Left renal pelvis (tissue), 4 donors: ENCODE results near the gene PBX1. TPM values are rescaled to one million over a fixed set of nuclear protein-coding genes. Genes with fewer than 3 reads are reported as not detected.
A peak's percentile ranks its signal among the peaks of the same experiment; 100 is the strongest.

ENCODE experiments used
- DNase-seq, 4 donors: peaks; one replicate each; pipeline ENCODE4 v3.0.0-alpha.2; 2013; ENCODE audit warnings: low read depth in 4 of 4, low spot score in 3 of 4
- polyA plus RNA-seq, 4 donors: library from polyadenylated mRNA; unstranded; fragments of 120-200 nt; gene quantifications; one replicate each; pipeline ENCODE4 v1.2.1, GENCODE V29; 2013; ENCODE audit not compliant: insufficient read length in 4 of 4

PBX1 gene
- polyA plus RNA-seq, 4 donors = 141 to 256 (median 181) TPM

DNA sequence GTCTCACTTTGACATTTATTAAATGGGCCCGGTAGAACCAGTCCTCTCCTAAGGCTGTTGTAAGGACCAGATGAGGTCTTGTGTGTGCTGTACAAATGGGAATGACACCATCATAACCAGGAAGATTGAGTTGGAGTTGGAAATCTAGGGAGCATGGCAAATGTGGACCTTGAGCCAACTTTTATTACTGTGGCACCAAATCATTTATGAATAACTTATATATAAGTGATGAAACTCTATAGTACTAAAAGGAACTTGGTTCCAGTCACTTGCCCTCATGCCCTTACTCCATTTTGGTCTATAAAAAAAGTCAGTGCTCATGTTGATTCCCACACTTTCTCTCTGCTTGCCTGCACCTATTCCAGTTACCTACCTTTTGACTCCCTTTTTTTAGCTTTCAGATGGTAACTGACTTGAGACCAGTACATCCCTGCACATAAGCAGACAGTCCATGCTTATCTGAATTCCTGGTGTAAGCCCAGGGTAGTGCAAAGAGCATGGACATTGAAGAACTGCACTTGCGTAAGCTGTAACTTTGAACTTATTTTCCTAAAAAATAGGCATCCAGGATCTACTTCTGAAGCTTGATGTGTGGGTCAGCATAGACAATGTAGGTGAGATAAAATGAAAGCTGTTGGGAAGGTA is 210.6 kb downstream of the PBX1 start:
- no peak for DNase-seq

DNA sequence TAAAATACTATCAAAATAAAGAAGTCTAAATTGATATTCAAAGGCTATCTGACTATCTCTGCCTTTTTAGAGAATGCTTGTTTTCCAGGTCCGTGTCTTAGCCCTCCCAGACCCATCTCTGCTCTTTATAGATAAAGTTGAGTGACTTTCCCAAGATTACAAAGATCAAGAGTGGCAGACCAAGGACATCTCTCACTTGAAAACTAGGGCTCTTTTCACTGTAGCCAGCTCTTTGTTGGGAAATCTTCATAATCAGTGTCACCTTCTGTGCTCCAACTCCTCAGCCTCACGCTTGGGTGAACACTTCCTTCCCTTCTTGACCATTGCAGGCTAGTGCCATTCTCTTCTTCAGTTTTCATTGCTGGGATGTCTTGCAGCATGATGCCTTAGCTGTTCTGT is 211.1 kb downstream of the PBX1 start:
- no peak for DNase-seq

DNA sequence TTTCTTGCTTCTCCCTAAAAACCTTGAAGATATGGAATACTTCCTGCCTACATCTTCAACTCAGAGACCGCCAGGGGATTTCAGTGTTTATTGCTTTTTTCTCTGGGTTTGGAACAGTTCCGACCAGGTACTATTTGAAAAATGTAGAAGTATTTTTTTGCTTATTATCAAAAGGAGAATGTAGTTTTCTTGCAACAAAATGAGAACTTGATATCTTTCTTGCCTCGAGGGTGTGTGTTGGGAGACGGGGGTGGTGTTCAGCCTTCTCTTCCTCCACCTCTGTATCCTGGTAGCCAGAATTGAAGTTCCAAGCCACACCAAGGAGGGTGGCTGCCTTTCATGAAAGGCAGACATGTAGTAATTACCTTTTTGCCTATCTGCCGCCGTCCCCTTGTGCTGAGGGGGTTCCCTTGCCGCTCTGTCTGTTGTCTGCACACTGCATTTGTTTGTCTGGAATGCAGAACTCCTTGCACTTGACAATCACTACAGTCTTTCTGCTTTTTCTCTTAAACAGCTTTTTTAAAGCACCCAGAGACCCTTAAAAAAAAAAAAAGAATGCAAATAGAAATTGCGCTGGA is 212.1 kb downstream of the PBX1 start:
- no peak for DNase-seq

DNA sequence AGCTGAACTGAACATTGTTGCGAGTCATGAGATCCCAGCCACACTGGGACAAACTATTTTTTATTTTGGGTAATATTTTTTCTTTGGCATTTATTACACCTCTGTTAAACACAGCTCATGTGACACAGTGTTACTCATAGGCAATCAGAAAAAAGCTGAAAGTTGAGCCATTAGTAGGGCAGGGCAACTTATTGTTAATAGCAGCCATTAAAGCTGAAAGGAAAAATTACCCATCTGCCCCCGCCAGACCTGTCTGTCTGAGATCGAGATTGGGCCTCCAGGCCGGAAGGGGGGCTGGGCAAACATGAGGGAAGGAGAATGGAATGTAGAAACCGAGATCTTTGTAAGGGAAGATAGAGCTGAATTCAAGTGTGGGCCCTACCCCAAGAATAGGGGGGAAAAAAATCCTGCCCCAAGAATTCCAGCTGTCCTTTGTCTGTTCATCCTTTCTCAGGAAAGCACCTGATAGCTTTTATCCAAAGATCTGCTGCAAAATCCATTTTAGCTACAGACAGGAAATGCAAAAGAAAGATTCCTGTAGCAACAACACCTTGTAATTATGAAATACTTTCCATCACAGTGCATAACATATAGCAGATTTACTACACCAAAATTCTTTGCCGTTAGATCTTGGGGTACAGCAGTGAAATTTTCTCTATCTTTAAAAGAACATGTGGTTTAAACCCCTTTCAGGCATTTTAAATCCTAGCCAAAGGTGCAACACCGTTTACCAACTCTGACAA is 212.8 kb downstream of the PBX1 start:
- peak in 1 of 4 donors; percentile 46 for DNase-seq

- DNase-seq = no peak
Measured at GRCh38 chr1:164772635-164773034, 213.7 kb downstream of the PBX1 start.

- no peak for DNase-seq
Measured at GRCh38 chr1:164773102-164773501, 214.1 kb downstream of the PBX1 start.

DNA sequence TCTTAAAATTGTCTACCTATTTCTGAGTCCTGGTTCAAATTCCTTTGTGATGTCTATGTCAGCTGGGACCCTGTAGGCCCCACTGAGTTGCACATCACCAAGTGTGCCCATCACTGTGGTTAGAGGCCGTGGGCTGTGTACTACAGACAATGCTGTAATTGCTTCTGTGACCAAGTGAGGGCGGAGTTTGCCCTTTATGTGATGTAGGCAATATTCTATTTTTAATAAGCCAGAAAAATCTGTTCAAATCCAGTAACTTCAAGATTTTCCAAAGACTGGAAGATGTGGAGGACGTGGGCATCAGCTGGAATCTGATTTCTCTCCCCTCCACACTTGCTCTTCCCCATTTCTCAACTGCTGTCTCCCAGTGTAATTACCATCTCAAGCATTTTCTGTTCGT is 215.4 kb downstream of the PBX1 start:
- no peak for DNase-seq

GRCh38 chr1:164774819-164775654 is 216.1 kb downstream of the PBX1 start:
- DNase-seq = peak in 1 of 4 donors; percentile 42

- DNase-seq = no peak
Measured at GRCh38 chr1:164777518-164777917, 218.5 kb downstream of the PBX1 start.

DNA sequence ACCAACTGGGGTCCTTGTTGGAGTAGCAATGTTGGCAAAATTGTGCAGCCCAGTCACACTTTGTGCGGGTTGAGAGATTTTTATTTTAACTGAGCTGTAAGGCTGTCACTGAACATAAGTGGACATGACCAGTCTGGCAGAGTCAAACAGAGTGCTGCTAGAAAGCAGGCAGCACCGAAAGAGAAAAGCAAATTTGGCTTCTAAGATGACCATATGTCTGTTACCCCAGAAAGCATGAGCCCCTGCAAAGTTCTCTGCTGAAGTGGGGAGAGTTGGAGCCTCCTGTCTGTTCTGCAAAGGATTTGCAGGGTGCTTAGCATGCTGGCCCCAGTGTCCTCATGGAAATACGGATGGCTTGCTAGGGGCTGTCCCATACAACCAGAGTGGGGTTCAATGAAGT is 220.4 kb downstream of the PBX1 start:
- no peak for DNase-seq

- no peak for DNase-seq
Measured at GRCh38 chr1:164780111-164780812, 221.3 kb downstream of the PBX1 start.

- DNase-seq = no peak
Measured at GRCh38 chr1:164780863-164781262, 221.9 kb downstream of the PBX1 start.

- DNase-seq = no peak
Measured at GRCh38 chr1:164781972-164782371, 223.0 kb downstream of the PBX1 start.

DNA sequence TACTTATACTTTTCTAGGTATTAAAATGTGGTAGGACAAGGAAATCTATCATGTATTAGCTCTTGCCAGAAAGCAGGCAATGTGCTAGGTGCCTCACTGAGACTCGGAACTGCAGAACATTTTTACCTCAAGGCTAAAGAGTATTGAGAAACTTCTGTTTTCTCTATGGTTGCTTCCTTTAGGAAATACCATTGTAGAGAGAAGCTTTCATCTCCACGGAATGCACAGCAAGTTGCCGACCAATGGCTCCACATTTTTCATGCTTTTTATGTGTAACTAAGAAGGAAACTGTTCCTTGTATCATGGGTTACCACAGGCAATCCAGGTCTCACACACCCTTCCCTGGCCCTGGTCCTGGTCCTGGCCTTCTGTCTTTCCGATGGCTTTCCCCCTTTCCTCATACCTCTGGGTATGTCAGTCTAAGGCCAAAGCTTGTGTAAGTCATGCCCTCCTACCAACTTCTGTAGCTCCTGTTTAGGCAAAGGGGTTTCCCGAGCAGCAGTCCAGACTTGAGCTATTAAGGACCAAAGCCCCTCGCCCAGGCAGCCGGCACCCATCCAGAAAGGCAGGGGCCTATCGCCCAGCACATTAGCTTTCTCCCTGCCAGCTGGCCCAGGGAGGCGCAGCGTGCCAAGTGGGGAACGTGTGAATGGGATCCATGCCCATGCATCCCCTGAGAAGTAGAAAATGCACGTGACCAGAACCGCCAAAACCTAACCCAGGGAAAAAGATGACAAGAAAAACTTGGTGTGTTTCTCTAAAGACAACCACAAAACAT is 225.0 kb downstream of the PBX1 start:
- no peak for DNase-seq

DNA sequence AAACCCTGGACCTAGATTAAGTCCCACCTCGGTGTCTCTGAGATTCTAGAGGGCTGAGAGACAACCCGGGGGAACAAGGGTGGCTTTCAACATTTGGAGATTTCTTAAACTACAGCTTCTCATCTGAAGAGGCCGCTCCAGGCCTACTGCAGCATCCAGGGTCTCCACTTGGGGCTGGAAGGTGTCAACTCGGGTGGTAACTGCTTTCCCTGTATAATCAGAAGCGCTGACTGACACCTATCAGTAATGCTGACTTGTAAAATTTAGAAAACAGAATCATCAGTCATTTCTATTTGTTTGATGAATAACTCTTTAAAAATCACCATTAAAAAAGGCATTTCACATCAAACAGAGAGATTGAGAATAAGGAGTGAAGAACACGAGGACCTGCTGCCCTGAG is 226.0 kb downstream of the PBX1 start:
- DNase-seq = no peak

DNA sequence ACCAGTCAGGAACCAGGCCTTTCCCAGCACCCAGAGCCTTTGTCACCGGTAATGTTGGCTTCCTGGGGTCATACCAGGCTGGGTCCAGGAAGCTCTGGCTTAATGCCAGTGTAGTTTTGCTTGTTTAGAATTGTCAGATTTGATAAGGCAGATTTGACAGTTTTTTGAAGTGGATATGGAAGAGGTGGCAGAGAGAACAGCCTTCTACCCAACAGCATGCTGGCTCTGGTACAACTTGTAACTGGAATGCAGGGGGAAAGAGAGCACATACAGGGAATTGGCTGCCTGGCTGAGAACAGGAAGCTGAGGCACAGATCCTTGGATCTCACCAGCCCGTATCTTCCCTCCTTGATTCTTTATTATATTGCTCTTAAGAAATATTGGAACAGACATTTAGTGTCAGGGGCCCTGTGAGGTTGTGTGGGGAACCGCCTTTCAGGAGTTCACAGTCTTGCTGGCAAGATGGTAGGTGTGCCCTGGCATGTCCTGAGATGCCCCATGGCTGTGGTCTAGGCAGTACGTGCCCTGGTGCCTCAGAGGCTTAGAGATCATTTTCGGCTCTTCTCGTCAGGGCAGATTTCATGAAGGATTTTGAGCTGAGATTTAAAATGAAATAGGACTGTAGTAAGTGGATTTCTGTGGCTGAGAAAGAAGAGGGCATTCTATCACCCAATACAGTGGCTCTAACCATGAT is 227.0 kb downstream of the PBX1 start:
- no peak for DNase-seq

GRCh38 chr1:164786980-164787833 is 228.2 kb downstream of the PBX1 start:
- peak; percentile 63 to 74 (median 67) for DNase-seq

- DNase-seq = no peak
Measured at GRCh38 chr1:164787834-164788231, 228.8 kb downstream of the PBX1 start.
